ENCODE results near the gene ADCY1.

GRCh38 chr7:45597286-45597984 lies 23.3 kb downstream of the ADCY1 start:
- TF ChIP-seq CTCF (conservative IDR thresholded peaks at IDR 0.05 in 1 of 2, IDR thresholded peaks at IDR 0.05 in 1 of 2; ENCODE audit: low read depth in 1 of 2, low read length in 2 of 2) (no peak), EZH2 (IDR thresholded peaks at IDR 0.05; ENCODE audit: low read length, missing control alignments) (no peak)
